Memory B cell (primary cell): ENCODE measurements around the gene PHLDA1.
A peak's percentile ranks its signal among the peaks of the same experiment; 100 is the strongest.
"Not testable (repeated sequence)": the region's sequence is repeated elsewhere in the genome, so short reads cannot be mapped to it uniquely, and the experiment has no call there.

Experiments used
- ATAC-seq: fragments of 150-1000 bp; cut with Tn5 transposase; 2 replicates; pipeline ENCODE4 v1.10.0; 2021; ENCODE audit warnings: low read depth, mild to moderate bottlenecking, moderate library complexity
- DNase-seq, 2 donors: peaks; one replicate each; pipeline ENCODE4 v3.0.0; 2022; ENCODE audit warnings: low spot score in 2 of 2
- H3K27ac Mint-ChIP-seq: one replicate; pipeline ENCODE4 v1.8.0; 2022; ENCODE audit warnings: mild to moderate bottlenecking, moderate library complexity, mixed read lengths
- H3K27me3 Mint-ChIP-seq: one replicate; pipeline ENCODE4 v1.8.0; 2022; ENCODE audit warnings: mixed read lengths
- H3K36me3 Mint-ChIP-seq: one replicate; pipeline ENCODE4 v1.8.0; 2022; ENCODE audit warnings: mild to moderate bottlenecking, mixed read lengths
- H3K4me1 Mint-ChIP-seq: one replicate; pipeline ENCODE4 v1.8.0; 2022; ENCODE audit warnings: mixed read lengths
- H3K4me3 Mint-ChIP-seq: one replicate; pipeline ENCODE4 v1.8.0; 2022; ENCODE audit warnings: mild to moderate bottlenecking, moderate library complexity, mixed read lengths
- H3K9me3 Mint-ChIP-seq: one replicate; pipeline ENCODE4 v1.8.0; 2022; ENCODE audit warnings: mixed read lengths

PHLDA1 gene

DNA sequence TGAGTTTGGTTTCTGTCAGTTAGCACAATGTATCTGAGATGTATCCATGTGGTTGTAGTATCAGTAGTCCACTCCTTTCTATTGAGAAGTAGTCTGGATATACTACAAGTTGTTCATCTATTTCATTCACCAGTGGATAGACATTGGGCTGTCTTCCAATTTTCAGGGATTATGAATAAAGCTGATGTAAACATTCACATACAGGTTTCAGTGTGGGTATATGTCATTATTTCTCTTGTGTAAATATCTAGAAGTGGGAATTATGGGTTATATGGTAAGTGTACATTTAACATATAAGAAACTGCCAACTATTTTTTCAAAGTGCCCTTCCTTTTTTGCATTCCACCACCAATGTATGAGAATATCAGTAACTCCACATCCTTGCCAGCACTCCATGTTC lies 35.9 kb downstream of the PHLDA1 start:
- Mint-ChIP-seq H3K27me3 (peaks cover 8% of the 10 kb centered on the region), H3K4me3 (no peak overlapping the region), H3K36me3 (no peaks in the 10 kb centered on the region), H3K27ac (no peak overlapping the region), H3K9me3 (no peaks in the 10 kb centered on the region), H3K4me1 (no peaks in the 10 kb centered on the region)
- DNase-seq: no peak
- ATAC-seq: no peak

DNA sequence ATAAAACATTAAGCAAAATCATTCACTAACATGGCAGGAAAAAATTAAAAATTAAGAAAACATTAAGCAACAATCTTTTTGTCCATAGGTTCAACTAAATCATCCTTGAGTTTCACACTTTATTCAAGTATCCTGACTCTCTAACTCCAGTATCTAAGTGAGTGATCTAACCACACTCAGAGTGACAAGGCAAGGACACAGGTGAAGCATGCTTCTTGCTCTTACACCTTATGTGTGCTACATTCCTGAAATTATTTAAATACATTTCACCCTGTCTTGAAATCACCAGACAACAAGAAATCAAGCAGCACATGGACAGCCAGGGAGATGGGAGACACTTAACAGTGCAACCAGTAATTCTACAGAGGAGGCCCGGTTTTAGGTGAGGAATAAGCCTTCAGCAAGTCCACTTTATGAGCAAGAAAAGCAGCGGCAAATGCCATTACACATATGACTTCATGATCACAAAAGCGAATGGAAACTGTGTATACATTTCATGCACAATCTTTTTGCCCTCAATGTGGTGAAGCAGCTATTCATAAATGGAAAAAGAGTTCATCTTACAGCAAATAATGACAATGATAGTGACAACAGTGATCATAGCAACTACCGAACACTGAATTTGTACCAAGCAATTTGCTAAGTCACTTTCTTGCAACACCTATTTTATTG lies 37.4 kb downstream of the PHLDA1 start:
- Mint-ChIP-seq H3K4me3 (no peak overlapping the region), H3K36me3 (no peaks in the 10 kb centered on the region), H3K4me1 (no peaks in the 10 kb centered on the region), H3K9me3 (no peaks in the 10 kb centered on the region), H3K27me3 (peaks cover 7% of the 10 kb centered on the region), H3K27ac (no peak overlapping the region)
- DNase-seq: no peak
- ATAC-seq: no peak

DNA sequence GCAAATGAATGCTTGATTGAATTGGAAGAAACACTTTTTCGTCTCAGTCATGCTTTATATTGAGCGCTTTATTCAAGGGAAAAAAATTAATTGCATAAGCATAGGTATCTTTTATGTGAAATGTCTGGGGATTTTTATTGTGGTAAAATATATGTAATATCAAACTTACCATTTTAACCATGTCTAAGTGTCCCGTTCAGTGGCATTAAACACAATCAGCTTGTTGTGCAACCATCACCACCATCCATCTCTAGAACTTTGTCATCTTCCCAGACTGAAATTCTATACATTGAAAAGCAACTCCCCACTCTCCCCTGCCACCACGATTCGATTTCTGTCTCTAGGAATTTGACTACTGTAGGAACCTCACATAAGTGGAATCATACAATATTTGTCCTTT lies 39.8 kb downstream of the PHLDA1 start:
- no peak for DNase-seq
- Mint-ChIP-seq H3K4me1 (no peaks in the 10 kb centered on the region), H3K4me3 (no peak overlapping the region), H3K27me3 (peaks cover 11% of the 10 kb centered on the region), H3K27ac (no peak overlapping the region), H3K36me3 (no peaks in the 10 kb centered on the region), H3K9me3 (peaks cover 2% of the 10 kb centered on the region)
- ATAC-seq: no peak

DNA sequence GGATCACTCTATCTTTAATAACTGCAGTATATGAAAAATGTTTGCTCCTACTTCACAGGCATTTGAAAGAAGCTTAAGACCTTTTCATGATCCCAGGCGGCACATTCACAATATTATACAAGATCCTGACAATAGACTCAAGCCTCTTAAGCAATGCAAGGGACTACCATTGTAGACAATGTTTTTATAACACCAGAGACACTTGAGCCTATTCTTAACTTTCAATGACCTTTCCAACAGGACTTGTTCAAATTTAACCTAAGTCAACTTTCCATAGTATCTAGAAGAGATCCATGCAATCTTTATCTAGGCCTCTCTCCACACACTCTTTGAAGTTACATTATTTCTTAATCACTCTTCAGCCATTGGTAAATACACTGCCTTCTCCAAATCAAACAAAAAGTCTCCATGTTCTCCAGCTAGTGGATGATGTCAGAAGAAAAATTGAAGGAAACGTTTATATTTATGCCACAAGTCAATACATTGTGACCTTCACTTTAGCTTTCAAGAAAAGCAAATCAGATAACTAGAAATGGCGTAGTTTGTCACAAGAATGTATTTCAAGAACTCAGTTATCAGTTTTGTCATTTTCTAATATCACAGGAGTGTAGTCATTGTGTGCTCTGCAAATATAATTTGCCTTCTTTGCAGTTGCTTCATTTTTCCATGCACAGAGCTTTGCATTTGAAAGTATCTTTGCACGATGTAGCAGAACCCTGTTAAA lies 41.2 kb downstream of the PHLDA1 start:
- no peak overlapping the region for H3K27ac Mint-ChIP-seq
- no peaks in the 10 kb centered on the region for H3K4me1 Mint-ChIP-seq
- peaks cover 11% of the 10 kb centered on the region for H3K27me3 Mint-ChIP-seq
- H3K4me3 Mint-ChIP-seq: no peak overlapping the region
- peaks cover 2% of the 10 kb centered on the region for H3K9me3 Mint-ChIP-seq
- H3K36me3 Mint-ChIP-seq: no peaks in the 10 kb centered on the region
- DNase-seq (no peak), ATAC-seq (no peak)

DNA sequence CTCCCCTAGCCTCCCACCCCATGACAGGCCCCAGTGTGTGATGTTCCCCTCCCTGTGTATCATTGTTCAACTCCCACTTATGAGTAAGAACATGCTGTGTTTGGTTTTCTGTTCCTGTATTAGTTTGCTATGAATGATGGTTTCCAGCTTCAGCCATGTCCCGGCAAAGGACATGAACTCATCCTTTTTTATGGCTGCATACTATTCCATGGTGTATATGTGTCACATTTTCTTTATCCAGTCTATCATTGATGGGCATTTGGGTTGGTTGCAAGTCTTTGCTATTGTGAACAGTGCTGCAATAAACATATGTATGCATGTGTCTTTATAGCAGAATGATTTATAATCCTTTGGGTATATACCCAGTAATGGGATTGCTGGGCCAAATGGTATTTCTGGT lies 43.9 kb downstream of the PHLDA1 start:
- not testable (repeated sequence) for DNase-seq, H3K4me1 Mint-ChIP-seq, ATAC-seq, H3K36me3 Mint-ChIP-seq, H3K4me3 Mint-ChIP-seq, H3K9me3 Mint-ChIP-seq, H3K27ac Mint-ChIP-seq
- peaks cover 15% of the 10 kb centered on the region for H3K27me3 Mint-ChIP-seq

DNA sequence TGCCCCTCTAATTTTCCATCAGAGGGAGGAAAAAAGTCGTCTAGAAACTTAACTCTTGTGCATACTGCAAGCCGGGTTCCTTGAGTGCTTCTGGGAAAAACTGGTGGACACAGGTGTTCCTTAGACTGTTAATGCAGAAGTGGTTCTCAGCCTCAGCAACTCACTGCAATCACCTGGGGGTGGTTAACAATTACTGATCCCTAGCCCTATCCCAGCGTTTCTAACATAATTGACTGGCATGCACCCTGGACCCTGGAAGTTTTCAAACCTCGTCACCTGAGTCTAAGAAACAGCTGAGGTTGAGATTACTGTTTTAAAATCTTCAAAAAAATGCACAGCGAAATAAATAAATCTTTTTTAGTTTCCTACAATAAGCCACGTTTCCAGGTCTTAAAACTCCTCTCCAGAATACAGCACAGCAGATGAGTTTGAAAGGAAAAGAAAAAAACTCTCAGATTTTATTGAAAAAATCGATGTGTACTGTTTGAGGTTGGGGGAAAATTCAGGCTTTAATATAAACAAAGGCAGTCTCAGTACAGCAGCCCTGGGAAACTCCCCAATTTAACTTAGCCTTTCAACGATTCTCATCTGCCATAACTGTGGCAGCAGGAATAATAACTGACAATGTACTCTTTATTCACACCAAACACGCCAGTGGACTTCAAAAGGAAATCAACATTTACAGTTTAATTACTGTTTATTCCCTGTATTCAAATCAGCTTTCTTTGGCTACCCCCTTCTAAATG lies 45.4 kb downstream of the PHLDA1 start:
- peak; percentile 39 for ATAC-seq
- peaks cover 2% of the 10 kb centered on the region for H3K9me3 Mint-ChIP-seq
- H3K27me3 Mint-ChIP-seq: peaks cover 8% of the 10 kb centered on the region
- peaks cover 7% of the 10 kb centered on the region for H3K4me1 Mint-ChIP-seq
- H3K4me3 Mint-ChIP-seq: no peak overlapping the region
- no peaks in the 10 kb centered on the region for H3K36me3 Mint-ChIP-seq
- no peak overlapping the region for H3K27ac Mint-ChIP-seq
- no peak for DNase-seq

DNA sequence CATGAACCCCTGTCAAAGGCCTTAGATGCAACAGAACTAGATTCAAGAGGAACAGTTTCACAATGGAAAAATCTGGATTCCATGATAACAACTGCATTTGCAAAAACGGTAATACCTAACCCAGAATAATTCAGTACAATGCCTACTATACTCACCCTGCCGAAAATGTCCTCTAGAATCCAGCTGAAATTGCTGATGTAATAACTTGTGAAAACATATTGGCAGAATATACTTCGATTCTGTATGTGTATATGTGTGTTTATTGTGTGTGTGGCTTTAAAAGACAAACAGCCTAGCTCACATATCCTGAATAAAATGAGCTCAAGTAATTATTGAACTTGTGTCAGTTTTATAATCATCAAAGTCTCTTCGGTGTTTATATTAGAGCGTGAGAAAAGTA lies 46.0 kb downstream of the PHLDA1 start:
- H3K36me3 Mint-ChIP-seq: no peaks in the 10 kb centered on the region
- peaks cover 7% of the 10 kb centered on the region for H3K4me1 Mint-ChIP-seq
- peaks cover 8% of the 10 kb centered on the region for H3K27me3 Mint-ChIP-seq
- H3K9me3 Mint-ChIP-seq: peaks cover 2% of the 10 kb centered on the region
- no peak for ATAC-seq
- no peak overlapping the region for H3K27ac Mint-ChIP-seq
- DNase-seq: no peak
- H3K4me3 Mint-ChIP-seq: no peak overlapping the region

DNA sequence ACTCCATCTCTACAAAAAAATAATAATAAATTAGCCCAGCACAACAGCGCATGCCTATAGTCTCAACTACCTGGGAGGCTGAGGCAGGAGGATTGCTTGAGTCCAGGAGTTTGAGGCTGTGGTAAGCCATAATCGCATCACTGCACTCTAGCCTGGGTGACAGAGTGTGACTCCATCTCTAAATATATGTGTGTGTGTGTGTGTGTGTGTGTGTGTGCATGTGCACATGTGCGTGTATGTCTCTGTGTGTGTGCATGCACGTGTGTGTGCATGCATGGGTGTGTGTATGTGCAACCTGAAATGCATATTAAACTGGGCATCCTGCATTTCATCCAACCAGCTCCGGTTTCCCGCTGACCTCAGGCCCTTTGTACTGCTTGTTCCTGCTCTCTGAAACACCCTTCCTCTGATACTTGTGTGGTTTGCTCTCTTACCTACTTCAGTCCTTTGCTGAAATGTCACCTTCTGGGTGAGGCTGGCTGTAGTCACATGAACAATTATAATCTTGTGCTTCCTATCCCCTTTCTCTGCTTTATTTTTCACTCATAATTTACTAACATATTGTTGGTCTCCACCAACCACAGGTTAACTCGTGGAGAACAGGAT lies 46.9 kb downstream of the PHLDA1 start:
- ATAC-seq (no peak), DNase-seq (no peak)
- Mint-ChIP-seq H3K4me3 (no peak overlapping the region), H3K36me3 (no peaks in the 10 kb centered on the region), H3K9me3 (peaks cover 2% of the 10 kb centered on the region), H3K27ac (no peak overlapping the region), H3K4me1 (peaks cover 7% of the 10 kb centered on the region), H3K27me3 (peaks cover 8% of the 10 kb centered on the region)

DNA sequence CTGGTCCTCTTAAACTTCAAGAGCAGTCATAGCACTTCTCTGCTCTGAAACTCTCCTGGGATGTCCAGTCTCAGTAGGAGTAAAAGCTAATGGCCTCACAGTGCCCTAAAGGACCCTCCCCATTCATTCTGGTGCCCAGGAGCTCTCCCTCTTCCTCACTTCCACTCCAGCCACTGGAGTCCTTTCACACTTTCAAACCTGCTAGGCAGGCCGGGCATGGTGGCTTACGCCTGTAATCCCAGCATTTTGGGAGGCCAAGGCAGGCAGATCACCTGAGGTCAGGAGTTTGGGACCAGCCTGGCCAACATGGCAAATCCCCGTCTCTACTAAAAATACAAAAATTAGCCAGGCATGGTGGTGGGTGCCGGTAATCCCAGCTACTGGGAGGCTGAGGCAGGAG lies 47.7 kb downstream of the PHLDA1 start:
- H3K4me3 Mint-ChIP-seq, H3K27ac Mint-ChIP-seq, H3K4me1 Mint-ChIP-seq, H3K36me3 Mint-ChIP-seq, H3K9me3 Mint-ChIP-seq, DNase-seq, H3K27me3 Mint-ChIP-seq, ATAC-seq: not testable (repeated sequence)

DNA sequence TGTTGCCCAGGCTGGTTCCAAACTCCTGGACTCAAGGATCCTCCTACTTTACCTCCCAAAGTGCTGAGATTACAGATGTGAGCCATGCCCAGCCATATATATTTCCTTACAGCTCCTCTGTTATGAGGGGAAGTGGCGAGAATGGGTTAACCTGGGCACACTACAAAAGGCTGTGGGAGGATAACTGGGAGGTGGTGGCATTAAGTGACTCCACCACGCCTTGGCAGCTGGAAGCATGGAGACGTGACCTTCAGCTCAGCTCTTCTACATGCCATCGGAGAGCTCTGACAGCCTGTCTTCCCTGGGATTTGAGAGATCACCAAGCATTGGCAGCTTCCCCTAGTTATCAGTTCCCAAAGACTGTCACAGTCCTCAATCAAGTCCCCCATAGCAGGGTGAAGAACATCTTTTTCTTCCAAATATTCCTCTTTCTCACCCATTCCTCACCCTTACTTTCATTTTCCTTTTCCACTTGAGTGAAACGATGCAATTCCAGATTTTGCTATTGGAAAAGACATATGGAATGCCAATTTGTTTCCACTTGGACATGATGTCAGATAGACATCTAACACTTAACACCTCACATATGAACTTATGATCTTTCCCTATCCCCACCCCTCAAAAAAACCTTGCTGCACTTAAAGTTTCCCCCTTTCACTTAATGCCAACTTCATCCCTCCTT lies 48.5 kb downstream of the PHLDA1 start:
- Mint-ChIP-seq H3K4me3 (no peak overlapping the region), H3K9me3 (no peaks in the 10 kb centered on the region), H3K27me3 (peaks cover 3% of the 10 kb centered on the region), H3K36me3 (no peaks in the 10 kb centered on the region), H3K4me1 (peaks cover 9% of the 10 kb centered on the region), H3K27ac (no peak overlapping the region)
- DNase-seq (no peak), ATAC-seq (no peak)

DNA sequence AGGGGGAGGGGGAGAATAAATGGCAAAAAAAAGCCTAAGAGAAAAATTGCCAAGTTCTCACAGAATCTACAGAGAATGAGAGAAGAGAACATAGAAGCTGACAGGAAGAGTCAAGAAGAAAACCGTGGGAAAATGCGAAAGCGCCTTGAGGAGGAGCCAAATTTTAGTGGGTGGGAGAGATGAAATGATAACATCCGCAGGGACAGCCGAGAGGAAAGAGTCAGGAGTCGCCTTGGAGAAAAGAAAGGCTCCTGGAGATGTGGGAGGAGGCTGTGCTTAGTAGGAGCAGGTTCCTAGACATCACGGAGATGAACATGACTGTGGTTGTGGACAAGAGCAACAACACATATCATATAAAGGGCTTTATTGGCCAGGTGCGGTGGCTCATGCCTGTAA lies 49.4 kb downstream of the PHLDA1 start:
- Mint-ChIP-seq H3K27ac (no peak overlapping the region), H3K4me1 (peaks cover 14% of the 10 kb centered on the region)

DNA sequence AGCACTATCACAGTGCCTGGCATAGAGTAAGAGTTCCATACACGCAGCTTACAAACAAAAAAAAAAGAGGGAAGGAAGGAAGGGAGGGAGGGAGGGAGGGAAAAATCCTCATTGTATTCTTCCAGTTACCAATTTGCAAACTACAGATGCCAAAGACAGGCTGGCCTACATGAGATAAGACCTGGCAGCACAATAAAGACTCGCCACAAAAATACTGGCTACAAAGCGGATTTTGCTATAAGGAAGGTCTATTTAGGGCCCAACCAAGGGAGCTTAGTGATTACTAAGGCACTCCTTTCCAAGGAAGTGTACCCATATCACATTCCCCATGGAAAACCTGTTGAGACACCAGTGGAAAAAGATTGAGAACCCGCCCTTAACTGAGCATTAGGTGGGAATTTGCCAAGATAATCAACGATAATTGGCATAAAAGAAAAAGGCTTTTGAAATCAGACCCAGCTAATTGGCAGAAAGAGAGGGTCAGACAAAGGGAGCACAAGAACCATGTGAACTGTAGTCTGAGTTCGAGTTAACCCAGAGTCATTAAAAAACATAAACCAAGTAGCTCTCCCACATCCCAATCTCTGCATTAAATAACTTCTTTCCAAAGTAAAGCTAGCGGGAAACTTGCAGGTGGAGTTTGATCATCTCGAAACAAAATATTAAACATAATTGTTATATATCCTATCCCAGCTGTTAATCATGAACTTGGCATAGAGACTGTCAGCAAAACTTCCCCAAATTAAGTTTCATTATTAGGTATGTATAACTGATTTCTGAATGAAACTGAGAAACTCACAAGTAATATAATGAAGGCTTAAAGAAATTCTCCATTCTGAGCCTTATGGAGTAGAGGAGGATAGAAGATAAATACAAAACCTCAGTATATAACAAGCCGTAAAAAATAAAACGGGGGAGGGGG lies 50.1 kb downstream of the PHLDA1 start:
- no peak overlapping the region for H3K27ac Mint-ChIP-seq
- ATAC-seq: peak; percentile 39
- H3K4me3 Mint-ChIP-seq: no peak overlapping the region
- peaks cover 3% of the 10 kb centered on the region for H3K27me3 Mint-ChIP-seq
- H3K9me3 Mint-ChIP-seq: no peaks in the 10 kb centered on the region
- peaks cover 14% of the 10 kb centered on the region for H3K4me1 Mint-ChIP-seq
- no peak for DNase-seq
- H3K36me3 Mint-ChIP-seq: no peaks in the 10 kb centered on the region

More for the DNA sequence above, 49.4 kb downstream of the PHLDA1 start:
- Mint-ChIP-seq H3K36me3 (no peaks in the 10 kb centered on the region), H3K9me3 (no peaks in the 10 kb centered on the region), H3K4me3 (no peak overlapping the region), H3K27me3 (peaks cover 3% of the 10 kb centered on the region)
- DNase-seq (no peak), ATAC-seq (no peak)

DNA sequence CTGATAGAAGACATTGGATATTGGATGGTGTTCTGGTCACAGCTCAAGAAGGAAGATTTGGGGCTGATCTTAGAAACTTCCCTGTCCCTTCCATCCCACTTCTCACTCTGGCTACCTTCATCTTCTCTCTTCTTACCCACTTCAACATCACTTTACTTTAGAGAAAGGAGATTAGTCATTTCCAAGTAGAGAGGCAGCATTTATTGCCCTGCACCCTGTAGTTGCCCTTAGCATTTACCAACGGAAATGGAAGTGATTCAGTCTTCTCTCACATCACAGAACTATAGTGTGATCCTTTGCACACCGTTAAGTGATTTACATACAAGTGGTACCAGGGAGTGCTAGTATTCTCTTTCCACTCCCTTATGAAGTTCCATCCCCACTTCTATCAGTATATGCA lies 52.4 kb downstream of the PHLDA1 start:
- Mint-ChIP-seq H3K4me3 (no peak overlapping the region), H3K9me3 (no peaks in the 10 kb centered on the region), H3K27ac (no peak overlapping the region), H3K27me3 (peaks cover 2% of the 10 kb centered on the region), H3K4me1 (peaks cover 14% of the 10 kb centered on the region), H3K36me3 (no peaks in the 10 kb centered on the region)
- ATAC-seq (no peak), DNase-seq (no peak)
